ENCODE data around the gene TMEM14A. TPM values are rescaled to one million over a fixed set of nuclear protein-coding genes. Genes with fewer than 3 reads are reported as not detected.

Gene TMEM14A
- total RNA-seq, 2 experiments from 2014 or later: 3.4 TPM

GRCh38 chr6:52642368-52642767 is 28.5 kb upstream of the TMEM14A start:
- Mint-ChIP-seq H3K4me1 (ENCODE audit: low read depth) (no peaks in the 10 kb centered on the region), H3K9me3 (no peaks in the 10 kb centered on the region), H3K4me3 (no peak overlapping the region), H3K27ac (no peak overlapping the region), H3K27me3 (peaks cover 15% of the 10 kb centered on the region), H3K36me3 (ENCODE audit: low read depth) (no peaks in the 10 kb centered on the region)
- ChIA-PET POLR2A (interaction anchor here (0.6 kb wide), 1 partner anchor 1290 kb away, joined by 3 read pairs; no protein-coding TSS in a partner anchor), CTCF (interaction anchor here (2.0 kb wide), 1 partner anchor 10 kb away, joined by 5 read pairs; no protein-coding TSS in a partner anchor)
- Histone ChIP-seq H3K4me1 (ENCODE audit: insufficient read depth, low read length) (no peaks in the 10 kb centered on the region), H3K36me3 (ENCODE audit: insufficient read depth, low read length) (no peaks in the 10 kb centered on the region), H3K27ac (ENCODE audit: low read depth in 1 of 2, low read length in 2 of 2) (no peak overlapping the region), H3K4me3 (ENCODE audit: low read length) (no peak overlapping the region), H3K9me3 (ENCODE audit: control insufficient read depth in 1 of 2, insufficient read depth in 1 of 2, low read length in 2 of 2) (no peaks in the 10 kb centered on the region), H3K27me3 (ENCODE audit: control insufficient read depth in 1 of 2, insufficient read depth in 2 of 2, low read length in 2 of 2) (peaks cover 2 to 4% of the 10 kb centered on the region in 2 experiments)
- DNase-seq (no peak), ATAC-seq (ENCODE audit: poor library complexity) (no peak)
- TF ChIP-seq, protein P1, sequence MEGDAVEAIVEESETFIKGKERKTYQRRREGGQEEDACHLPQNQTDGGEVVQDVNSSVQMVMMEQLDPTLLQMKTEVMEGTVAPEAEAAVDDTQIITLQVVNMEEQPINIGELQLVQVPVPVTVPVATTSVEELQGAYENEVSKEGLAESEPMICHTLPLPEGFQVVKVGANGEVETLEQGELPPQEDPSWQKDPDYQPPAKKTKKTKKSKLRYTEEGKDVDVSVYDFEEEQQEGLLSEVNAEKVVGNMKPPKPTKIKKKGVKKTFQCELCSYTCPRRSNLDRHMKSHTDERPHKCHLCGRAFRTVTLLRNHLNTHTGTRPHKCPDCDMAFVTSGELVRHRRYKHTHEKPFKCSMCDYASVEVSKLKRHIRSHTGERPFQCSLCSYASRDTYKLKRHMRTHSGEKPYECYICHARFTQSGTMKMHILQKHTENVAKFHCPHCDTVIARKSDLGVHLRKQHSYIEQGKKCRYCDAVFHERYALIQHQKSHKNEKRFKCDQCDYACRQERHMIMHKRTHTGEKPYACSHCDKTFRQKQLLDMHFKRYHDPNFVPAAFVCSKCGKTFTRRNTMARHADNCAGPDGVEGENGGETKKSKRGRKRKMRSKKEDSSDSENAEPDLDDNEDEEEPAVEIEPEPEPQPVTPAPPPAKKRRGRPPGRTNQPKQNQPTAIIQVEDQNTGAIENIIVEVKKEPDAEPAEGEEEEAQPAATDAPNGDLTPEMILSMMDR (IDR thresholded peaks at IDR 0.05): no peak
- intact Hi-C loops (cut with DNase I, micrococcal nuclease): no loop called here

GRCh38 chr6:52643158-52643557 is 27.8 kb upstream of the TMEM14A start:
- CTCF ChIA-PET: no interaction called here
- no peaks in the 10 kb centered on the region for H3K9me3 Mint-ChIP-seq
- H3K36me3 Mint-ChIP-seq (ENCODE audit: low read depth): no peaks in the 10 kb centered on the region
- Histone ChIP-seq H3K27ac (ENCODE audit: low read depth in 1 of 2, low read length in 2 of 2) (no peak overlapping the region), H3K9me3 (ENCODE audit: control insufficient read depth in 1 of 2, insufficient read depth in 1 of 2, low read length in 2 of 2) (no peaks in the 10 kb centered on the region), H3K4me3 (ENCODE audit: low read length) (no peak overlapping the region), H3K27me3 (ENCODE audit: control insufficient read depth in 1 of 2, insufficient read depth in 2 of 2, low read length in 2 of 2) (peaks cover 2 to 4% of the 10 kb centered on the region in 2 experiments), H3K4me1 (ENCODE audit: insufficient read depth, low read length) (no peaks in the 10 kb centered on the region), H3K36me3 (ENCODE audit: insufficient read depth, low read length) (no peaks in the 10 kb centered on the region)
- no peak overlapping the region for H3K4me3 Mint-ChIP-seq
- no peak for DNase-seq
- intact Hi-C loops (cut with DNase I, micrococcal nuclease): no loop called here
- H3K27ac Mint-ChIP-seq: no peak overlapping the region
- no peak for ATAC-seq (ENCODE audit: poor library complexity)
- POLR2A ChIA-PET: no interaction called here
- H3K4me1 Mint-ChIP-seq (ENCODE audit: low read depth): no peaks in the 10 kb centered on the region
- TF ChIP-seq, protein P1 (IDR thresholded peaks at IDR 0.05): no peak
- H3K27me3 Mint-ChIP-seq: peaks cover 15% of the 10 kb centered on the region

DNA sequence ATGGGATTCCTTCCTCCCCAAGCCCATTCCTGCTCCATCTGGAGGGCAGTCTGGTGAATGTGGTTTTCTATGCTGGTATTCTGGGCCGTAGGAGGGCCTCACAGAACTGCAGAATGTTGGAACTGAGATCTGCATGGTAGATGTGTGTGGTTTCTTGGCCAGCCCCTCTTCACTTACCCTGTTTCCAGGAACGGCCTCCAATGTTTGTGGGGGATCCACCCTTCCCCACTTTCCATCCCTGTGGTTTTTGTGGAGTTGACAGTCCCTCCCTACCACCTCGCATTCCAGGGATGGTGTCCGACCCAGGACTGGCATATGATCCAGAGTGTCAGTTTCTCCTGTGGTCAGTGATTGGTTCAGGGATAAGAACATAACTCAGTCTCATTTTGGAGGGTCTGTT is 26.7 kb upstream of the TMEM14A start:
- Histone ChIP-seq H3K4me1 (ENCODE audit: insufficient read depth, low read length) (no peaks in the 10 kb centered on the region), H3K27ac (ENCODE audit: low read depth in 1 of 2, low read length in 2 of 2) (no peak overlapping the region), H3K9me3 (ENCODE audit: control insufficient read depth in 1 of 2, insufficient read depth in 1 of 2, low read length in 2 of 2) (no peaks in the 10 kb centered on the region), H3K36me3 (ENCODE audit: insufficient read depth, low read length) (no peaks in the 10 kb centered on the region), H3K4me3 (ENCODE audit: low read length) (no peak overlapping the region), H3K27me3 (ENCODE audit: control insufficient read depth in 1 of 2, insufficient read depth in 2 of 2, low read length in 2 of 2) (peaks cover 2 to 4% of the 10 kb centered on the region in 2 experiments)
- no peaks in the 10 kb centered on the region for H3K4me1 Mint-ChIP-seq (ENCODE audit: low read depth)
- no peaks in the 10 kb centered on the region for H3K9me3 Mint-ChIP-seq
- ATAC-seq (ENCODE audit: poor library complexity) (no peak), DNase-seq (no peak)
- intact Hi-C loops (cut with DNase I, micrococcal nuclease): no loop called here
- H3K27ac Mint-ChIP-seq: no peak overlapping the region
- H3K36me3 Mint-ChIP-seq (ENCODE audit: low read depth): no peaks in the 10 kb centered on the region
- H3K27me3 Mint-ChIP-seq: peaks cover 15% of the 10 kb centered on the region
- ChIA-PET CTCF (no interaction called here), POLR2A (no interaction called here)
- H3K4me3 Mint-ChIP-seq: no peak overlapping the region
- TF ChIP-seq, protein P1 (IDR thresholded peaks at IDR 0.05): no peak
